C4-2B (cell line): ENCODE results near the gene DMPK.

Source experiments
- CTCF ChIP-seq: fragments of 450-650 bp; conservative IDR thresholded peaks from 2 replicates; pipeline ENCODE4 v1.5.1; 2017; ENCODE audit warnings: mild to moderate bottlenecking
- ZFX ChIP-seq: fragments of 450-650 bp; IDR thresholded peaks from 2 replicates; pipeline ENCODE4 v1.6.1; 2017

DNA sequence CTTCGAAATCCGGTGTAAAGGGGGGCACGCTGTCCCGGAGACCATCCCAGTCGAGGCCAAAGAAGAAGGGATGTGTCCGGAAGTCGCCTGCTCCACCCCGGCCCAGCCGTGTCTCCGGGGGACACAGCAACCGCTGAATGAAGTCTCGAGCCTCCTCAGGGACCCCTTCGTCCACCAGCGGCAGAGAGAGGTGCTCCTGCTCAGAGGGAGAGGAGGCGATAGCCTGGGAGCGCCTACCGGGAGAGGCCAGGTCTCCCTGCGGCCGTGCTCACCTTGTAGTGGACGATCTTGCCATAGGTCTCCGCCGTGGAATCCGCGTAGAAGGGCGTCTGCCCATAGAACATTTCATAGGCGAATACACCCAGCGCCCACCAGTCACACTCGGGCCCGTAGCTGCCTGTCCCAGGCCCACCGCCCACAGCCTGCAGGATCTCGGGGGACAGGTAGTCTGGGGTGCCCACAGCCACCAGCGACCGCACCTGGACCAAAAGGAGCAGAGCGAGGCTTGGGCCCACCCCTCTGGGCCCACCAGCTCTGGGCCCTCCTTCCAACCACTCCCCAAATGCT, 4.8 kb downstream of the DMPK start:
- TF ChIP-seq CTCF (no peak), ZFX (no peak)
